Measurements from ENCODE around the gene TMCO5A. TPM values are rescaled to one million over a fixed set of nuclear protein-coding genes. Genes with fewer than 3 reads are reported as not detected.

The TMCO5A gene
- total and polyA plus RNA-seq, 2 of the 8 experiments (the other 6 are each of a cell fraction or from before 2014, with no cell fraction given) = not detected

- H4K5ac ChIP-seq (ENCODE audit: insufficient read length, low read depth, low read length) = no peak overlapping the region
Observed at GRCh38 chr15:37898362-37898761, 36.1 kb upstream of the TMCO5A start.

More at GRCh38 chr15:37898362-37898761, 36.1 kb upstream of the TMCO5A start:
- Histone ChIP-seq H2BK120ac (replicated peaks; ENCODE audit: low read depth, low read length) (no peak overlapping the region), H3K4me2 (ENCODE audit: insufficient read depth in 1 of 2, low read depth in 2 of 2, low read length in 2 of 2) (no peak overlapping the region), H2BK5ac (ENCODE audit: low read depth, low read length) (no peak overlapping the region), H2AK5ac (ENCODE audit: low read depth, low read length) (no peak overlapping the region), H2BK15ac (ENCODE audit: low read length) (no peak overlapping the region), H3K36me3 (ENCODE audit: control insufficient read depth in 2 of 4, insufficient read depth in 4 of 4, low read length in 3 of 4) (no peaks in the 10 kb centered on the region), H3K4me1 (replicated peaks in 1 of 4; ENCODE audit: control insufficient read depth in 3 of 4, insufficient read depth in 4 of 4, low read length in 3 of 4) (no peaks in the 10 kb centered on the region), H2AFZ (ENCODE audit: low read length) (no peak overlapping the region), H2BK20ac (ENCODE audit: low read length) (no peak overlapping the region), H3K4me3 (ENCODE audit: extremely low read depth in 1 of 4, insufficient read depth in 2 of 4, low read depth in 3 of 4, low read length in 4 of 4) (no peak overlapping the region), H3K79me2 (ENCODE audit: control insufficient read depth in 1 of 2, insufficient read depth in 2 of 2, low read length in 2 of 2) (no peaks in the 10 kb centered on the region), H4K20me1 (replicated peaks in 1 of 2; ENCODE audit: control insufficient read depth in 1 of 2, insufficient read depth in 2 of 2, low read length in 2 of 2) (no peaks in the 10 kb centered on the region), H3K14ac (ENCODE audit: insufficient read length) (no peak overlapping the region), H3K9me3 (ENCODE audit: insufficient read depth in 2 of 2, low read depth in 1 of 2, low read length in 1 of 2) (no peaks in the 10 kb centered on the region), H3K79me1 (ENCODE audit: low read depth, low read length) (no peaks in the 10 kb centered on the region), H3K27ac (ENCODE audit: low read depth, low read length) (no peak overlapping the region), H3K23ac (ENCODE audit: insufficient read length) (no peak overlapping the region), H3K18ac (ENCODE audit: extremely low read depth, low read length) (no peak overlapping the region), H3K27me3 (replicated peaks in 1 of 4; ENCODE audit: control insufficient read depth in 3 of 4, extremely low read depth in 1 of 4, insufficient read depth in 3 of 4, low read length in 3 of 4) (no peaks in the 10 kb centered on the region), H4K91ac (replicated peaks; ENCODE audit: insufficient read length, low read length) (no peak overlapping the region), H2BK12ac (ENCODE audit: low read depth, low read length) (no peak overlapping the region), H3K23me2 (ENCODE audit: low read depth, low read length) (no peaks in the 10 kb centered on the region), H3K4ac (replicated peaks; ENCODE audit: insufficient read length, low read depth, low read length) (no peak overlapping the region), H4K8ac (ENCODE audit: extremely low read depth, insufficient read depth, low read length) (no peak overlapping the region), H3K56ac (replicated peaks; ENCODE audit: insufficient read length, low read depth, low read length) (no peak overlapping the region), H3K9ac (replicated peaks in 1 of 4; ENCODE audit: extremely low read depth in 1 of 4, low read depth in 3 of 4, low read length in 3 of 4) (no peak overlapping the region)
- ChIA-PET POLR2A (ENCODE audit: partially characterized antibody) (no interaction called here), CTCF (ENCODE audit: partially characterized antibody) (no interaction called here)
- no peak for TF ChIP-seq CREB1 (IDR thresholded peaks at IDR 0.05)
- TF ChIP-seq SAP30 (IDR thresholded peaks at IDR 0.05; ENCODE audit: insufficient read depth, insufficient replicate concordance, low read length) = no peak
- 97% methylated on average over 2 of the region's 2 CpGs; no CpG with 5 or more reads in 1 of the 2 experiments for WGBS, 2 experiments (ENCODE audit: extremely low coverage in 1 of 2, insufficient coverage in 1 of 2, insufficient read length in 1 of 2, insufficient replicate concordance in 2 of 2, low coverage in 1 of 2, low lambda C conversion rate in 2 of 2, missing lambda C conversion rate in 1 of 2)
- DNase-seq (ENCODE audit: low read depth in 1 of 2, low spot score in 2 of 2) (no peak), FAIRE-seq (no peak)

Data from H1 (cell line).